Hepatocyte (in vitro differentiated cells): ENCODE measurements around the gene KLC1. TPM values are rescaled to one million over a fixed set of nuclear protein-coding genes. Genes with fewer than 3 reads are reported as not detected.
A peak's percentile ranks its signal among the peaks of the same experiment; 100 is the strongest.

Source experiments
- DNase-seq: peaks from one replicate; pipeline ENCODE4 v3.0.0-alpha.2; 2016; ENCODE audit warnings: low spot score
- H2AFZ ChIP-seq: fragments of 200-600 bp; sonication (generic); 2 replicates; pipeline ENCODE4 v1.6.0; 2016; ENCODE audit warnings: antibody characterized with exemption, mild to moderate bottlenecking
- H3K27ac ChIP-seq: fragments of 200-600 bp; sonication (generic); 2 replicates; pipeline ENCODE4 v1.5.1; 2016; ENCODE audit warnings: mild to moderate bottlenecking
- H3K27me3 ChIP-seq: fragments of 200-600 bp; sonication (generic); 2 replicates; pipeline ENCODE4 v1.6.1; 2016
- H3K36me3 ChIP-seq: fragments of 200-600 bp; sonication (generic); replicated peaks from 2 replicates; pipeline ENCODE4 v1.5.1; 2016; ENCODE audit warnings: low read depth; ENCODE audit not compliant: insufficient read depth
- H3K4me1 ChIP-seq: fragments of 200-600 bp; sonication (generic); 2 replicates; pipeline ENCODE4 v1.5.1; 2016; ENCODE audit warnings: mild to moderate bottlenecking, moderate library complexity; ENCODE audit not compliant: insufficient read depth
- H3K4me2 ChIP-seq: fragments of 200-600 bp; sonication (generic); 2 replicates; pipeline ENCODE4 v1.6.0; 2016
- H3K4me3 ChIP-seq: fragments of 200-600 bp; sonication (generic); 2 replicates; pipeline ENCODE4 v1.5.1; 2016; ENCODE audit warnings: mild to moderate bottlenecking
- H3K79me2 ChIP-seq: fragments of 200-600 bp; sonication (generic); 2 replicates; pipeline ENCODE4 v1.6.0; 2017; ENCODE audit warnings: mild to moderate bottlenecking
- H3K9me2 ChIP-seq: fragments of 200-600 bp; sonication (generic); replicated peaks from 2 replicates; pipeline ENCODE4 v1.6.0; 2017; ENCODE audit warnings: mild to moderate bottlenecking; ENCODE audit not compliant: insufficient read depth
- H3K9me3 ChIP-seq: fragments of 200-600 bp; sonication (generic); 2 replicates; pipeline ENCODE4 v1.5.1; 2016; ENCODE audit warnings: low read depth, mild to moderate bottlenecking
- H4K20me1 ChIP-seq: fragments of 200-600 bp; sonication (generic); 2 replicates; pipeline ENCODE4 v1.6.0; 2016; ENCODE audit warnings: mild to moderate bottlenecking; ENCODE audit not compliant: insufficient read depth, poor library complexity, severe bottlenecking
- CTCF ChIP-seq: fragments of 200-600 bp; sonication (generic); IDR thresholded peaks from 2 replicates; pipeline ENCODE4 v1.5.1; 2016; ENCODE audit warnings: antibody characterized with exemption, mild to moderate bottlenecking; ENCODE audit not compliant: poor library complexity
- EZH2 ChIP-seq: fragments of 200-600 bp; sonication (generic); IDR thresholded peaks from 2 replicates; pipeline ENCODE4 v1.6.1; 2016; ENCODE audit warnings: antibody characterized with exemption, mild to moderate bottlenecking, borderline replicate concordance
- EZH2phosphoT487 ChIP-seq: fragments of 200-600 bp; sonication (generic); IDR thresholded peaks from one replicate; pipeline ENCODE4 v1.6.1; 2018; ENCODE audit warnings: antibody characterized with exemption, mild to moderate bottlenecking, low read depth, moderate library complexity; ENCODE audit not compliant: unreplicated experiment, severe bottlenecking
- WGBS: methylation state at CpG from one replicate; pipeline ENCODE4 v1.1.6; 2016; ENCODE audit warnings: low lambda C conversion rate; ENCODE audit errors: missing lambda C conversion rate; 5-methylcytosine and 5-hydroxymethylcytosine counted together
- polyA plus RNA-seq: library from polyadenylated mRNA; unstranded; fragments of >200 nt; fragmentation: Nextera tagmentation; extraction: Ambion mirVana; gene quantifications from 2 replicates; pipeline ENCODE4 v1.2.1, GENCODE V29; 2016
- total RNA-seq: library from RNA; depleted of rRNA; stranded (reverse); fragments of >200 nt; gene quantifications from 2 replicates; pipeline ENCODE4 v1.2.3, GENCODE V29; 2014

The KLC1 gene
- total and polyA plus RNA-seq, 2 experiments from 2014 or later: 95.4 to 115 TPM

DNA sequence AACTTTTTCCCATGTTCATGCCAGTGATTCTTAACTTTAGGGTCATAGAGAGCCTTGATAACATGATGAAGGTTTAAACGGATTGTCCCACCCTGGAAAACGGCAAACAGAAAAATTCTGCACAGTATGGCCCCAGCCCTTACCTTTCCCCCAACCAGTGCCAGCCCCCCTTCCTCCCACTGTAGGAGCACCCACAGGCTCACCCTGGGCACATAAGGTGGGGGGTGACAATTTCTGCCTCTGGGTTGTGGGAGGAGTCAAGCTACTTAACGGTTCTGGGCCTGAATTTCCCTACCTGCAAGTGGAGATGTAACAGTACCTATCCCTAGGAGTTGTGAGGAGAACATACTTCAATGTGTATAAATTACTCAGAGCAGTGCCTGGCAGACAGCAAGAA, 68.2 kb downstream of the KLC1 start:
- no peak for DNase-seq
- Histone ChIP-seq H3K9me3 (no peaks in the 10 kb centered on the region), H3K9me2 (no peaks in the 10 kb centered on the region), H4K20me1 (peaks cover 13% of the 10 kb centered on the region), H3K4me2 (peak overlapping the region; percentile 57), H2AFZ (no peak overlapping the region), H3K27ac (peak overlapping the region; percentile 51), H3K4me1 (peaks cover 27% of the 10 kb centered on the region), H3K79me2 (peaks cover 5% of the 10 kb centered on the region), H3K36me3 (no peaks in the 10 kb centered on the region), H3K27me3 (no peaks in the 10 kb centered on the region), H3K4me3 (no peak overlapping the region)
- TF ChIP-seq CTCF (no peak), EZH2phosphoT487 (no peak), EZH2 (no peak)
- WGBS: 62% methylated on average over 3 of the region's 3 CpGs

- Histone ChIP-seq H3K79me2 (peaks cover 5% of the 10 kb centered on the region), H3K9me2 (no peaks in the 10 kb centered on the region), H3K27ac (peak overlapping the region; percentile 51), H3K4me3 (no peak overlapping the region), H4K20me1 (peaks cover 11% of the 10 kb centered on the region), H3K9me3 (no peaks in the 10 kb centered on the region), H3K27me3 (no peaks in the 10 kb centered on the region), H3K36me3 (no peaks in the 10 kb centered on the region), H2AFZ (no peak overlapping the region), H3K4me1 (peaks cover 27% of the 10 kb centered on the region), H3K4me2 (peak overlapping the region; percentile 57)
- 94% methylated on average over 12 of the region's 14 CpGs for WGBS
- DNase-seq: no peak
- TF ChIP-seq CTCF (no peak), EZH2phosphoT487 (no peak), EZH2 (no peak)
These were observed 68.8 kb downstream of the KLC1 start for GRCh38 chr14:103697603-103698379.

- 91% methylated on average over 32 of the region's 33 CpGs for WGBS
- Histone ChIP-seq H3K4me1 (peaks cover 27% of the 10 kb centered on the region), H3K27me3 (no peaks in the 10 kb centered on the region), H3K79me2 (peaks cover 5% of the 10 kb centered on the region), H3K4me2 (no peak overlapping the region), H3K9me3 (no peaks in the 10 kb centered on the region), H3K36me3 (no peaks in the 10 kb centered on the region), H3K27ac (no peak overlapping the region), H3K4me3 (no peak overlapping the region), H4K20me1 (peaks cover 11% of the 10 kb centered on the region), H3K9me2 (no peaks in the 10 kb centered on the region), H2AFZ (no peak overlapping the region)
- DNase-seq: no peak
- no peak for TF ChIP-seq CTCF
- no peak for TF ChIP-seq EZH2
- no peak for TF ChIP-seq EZH2phosphoT487
These were observed 69.6 kb downstream of the KLC1 start for GRCh38 chr14:103698380-103699260.
